ENCODE results near the gene COLEC11.
A peak's percentile ranks its signal among the peaks of the same experiment; 100 is the strongest.

COLEC11 gene

GRCh38 chr2:3680548-3681345 lies 85.8 kb downstream of the COLEC11 start:
- no peak for DNase-seq (ENCODE audit: low spot score)
- TF ChIP-seq CTCF (IDR thresholded peaks at IDR 0.05; ENCODE audit: extremely low read depth, missing control alignments): no peak

- no peak for DNase-seq (ENCODE audit: low spot score)
- TF ChIP-seq CTCF (IDR thresholded peaks at IDR 0.05; ENCODE audit: extremely low read depth, missing control alignments): no peak
Observed at GRCh38 chr2:3681625-3682024, 86.7 kb downstream of the COLEC11 start.

GRCh38 chr2:3682811-3683210 lies 87.9 kb downstream of the COLEC11 start:
- no peak for TF ChIP-seq CTCF (IDR thresholded peaks at IDR 0.05; ENCODE audit: extremely low read depth, missing control alignments)

GRCh38 chr2:3683748-3684454 lies 89.0 kb downstream of the COLEC11 start:
- DNase-seq (ENCODE audit: low spot score): no peak
- TF ChIP-seq CTCF (IDR thresholded peaks at IDR 0.05; ENCODE audit: extremely low read depth, missing control alignments): no peak

More at GRCh38 chr2:3682811-3683210, 87.9 kb downstream of the COLEC11 start:
- DNase-seq (ENCODE audit: low spot score): no peak

GRCh38 chr2:3689998-3690748 lies 95.3 kb downstream of the COLEC11 start:
- TF ChIP-seq CTCF (IDR thresholded peaks at IDR 0.05; ENCODE audit: extremely low read depth, missing control alignments): no peak
- no peak for DNase-seq (ENCODE audit: low spot score)

GRCh38 chr2:3692375-3692774 lies 97.5 kb downstream of the COLEC11 start:
- no peak for TF ChIP-seq CTCF (IDR thresholded peaks at IDR 0.05; ENCODE audit: extremely low read depth, missing control alignments)
- peak; percentile 37 for DNase-seq (ENCODE audit: low spot score)
